Neural cell (in vitro differentiated cells): Measurements from ENCODE around the gene WFDC1. TPM values are rescaled to one million over a fixed set of nuclear protein-coding genes. Genes with fewer than 3 reads are reported as not detected.

Experiments used
- H2AFZ ChIP-seq: fragments of 200-600, 300-800 bp; sonication (generic), shearing (Covaris generic); 2 replicates; pipeline ENCODE4 v1.6.0; 2014; ENCODE audit warnings: low read depth, mild to moderate bottlenecking, antibody characterized with exemption, low read length, moderate library complexity
- H3F3A ChIP-seq: fragments of 200-600 bp; shearing (Covaris generic); 2 replicates; pipeline ENCODE4 v1.6.1; 2016; ENCODE audit warnings: mild to moderate bottlenecking, moderate library complexity, mixed read lengths, antibody characterized with exemption, low read length; ENCODE audit not compliant: insufficient read depth, poor library complexity, severe bottlenecking
- H3K27ac ChIP-seq: fragments of 200-600, 300-800 bp; sonication (generic), shearing (Covaris generic); 2 replicates; pipeline ENCODE4 v1.5.1; 2014; ENCODE audit warnings: mild to moderate bottlenecking, low read length, moderate library complexity
- H3K27me3 ChIP-seq: fragments of 300-800, 200-600 bp; sonication (generic), shearing (Covaris generic); 2 replicates; pipeline ENCODE4 v1.6.0; 2014; ENCODE audit warnings: mild to moderate bottlenecking, low read depth, low read length, moderate library complexity; ENCODE audit not compliant: insufficient read depth
- H3K36me3 ChIP-seq: fragments of 300-800, 200-600 bp; sonication (generic), shearing (Covaris generic); 2 replicates; pipeline ENCODE4 v1.5.1; 2014; ENCODE audit warnings: mild to moderate bottlenecking, antibody characterized with exemption, low read length, moderate library complexity; ENCODE audit not compliant: insufficient read depth
- H3K4me2 ChIP-seq: fragments of 300-800, 200-600 bp; sonication (generic), shearing (Covaris generic); 2 replicates; pipeline ENCODE4 v1.6.0; 2014; ENCODE audit warnings: mild to moderate bottlenecking, low read length
- H3K4me3 ChIP-seq: fragments of 300-800, 200-600 bp; sonication (generic), shearing (Covaris generic); 2 replicates; pipeline ENCODE4 v1.5.1; 2014; ENCODE audit warnings: mild to moderate bottlenecking, low read length, moderate library complexity
- H3K79me2 ChIP-seq: fragments of 200-600 bp; shearing (Covaris generic); replicated peaks from 2 replicates; pipeline ENCODE4 v1.6.0; 2014; ENCODE audit warnings: mild to moderate bottlenecking, low read length, moderate library complexity; ENCODE audit not compliant: insufficient read depth
- H3K9ac ChIP-seq: fragments of 300-800, 200-600 bp; sonication (generic), shearing (Covaris generic); 2 replicates; pipeline ENCODE4 v1.6.1; 2016; ENCODE audit warnings: mild to moderate bottlenecking, low read length, mixed read lengths
- H3K9me2 ChIP-seq: fragments of 200-600 bp; shearing (Covaris generic); 2 replicates; pipeline ENCODE4 v1.6.1; 2016; ENCODE audit warnings: mild to moderate bottlenecking, low read length, mixed read lengths; ENCODE audit not compliant: insufficient read depth
- H3K9me3 ChIP-seq: fragments of 200-600, 300-800 bp; sonication (generic), shearing (Covaris generic); 2 replicates; pipeline ENCODE4 v1.6.1; 2016; ENCODE audit warnings: mild to moderate bottlenecking, mixed run types, low read length, moderate library complexity, mixed read lengths
- H4K20me1 ChIP-seq: fragments of 200-600 bp; shearing (Covaris generic); 2 replicates; pipeline ENCODE4 v1.6.1; 2016; ENCODE audit warnings: mild to moderate bottlenecking, mixed run types; ENCODE audit not compliant: insufficient read depth
- CTCF ChIP-seq: fragments of 450-650 bp; IDR thresholded peaks from 2 replicates; pipeline ENCODE4 v1.5.1; 2014; ENCODE audit warnings: antibody characterized with exemption, mild to moderate bottlenecking, moderate library complexity; ENCODE audit not compliant: poor library complexity, severe bottlenecking
- EP300 ChIP-seq: fragments of 450-650 bp; conservative IDR thresholded peaks from 2 replicates; pipeline ENCODE4 v1.6.1; 2014; ENCODE audit warnings: antibody characterized with exemption, mild to moderate bottlenecking, moderate library complexity; ENCODE audit not compliant: poor library complexity, severe bottlenecking
- EZH2 ChIP-seq: fragments of 200-600, 300-800 bp; shearing (Covaris generic), sonication (generic); IDR thresholded peaks from 2 replicates; pipeline ENCODE4 v1.6.1; 2014; ENCODE audit warnings: antibody characterized with exemption, low read length, borderline replicate concordance, mild to moderate bottlenecking; ENCODE audit not compliant: insufficient read depth, poor library complexity, severe bottlenecking
- MXI1 ChIP-seq: fragments of 450-650 bp; conservative IDR thresholded peaks from 2 replicates; pipeline ENCODE4 v1.6.1; 2014; ENCODE audit warnings: antibody characterized with exemption, mild to moderate bottlenecking; ENCODE audit not compliant: poor library complexity, severe bottlenecking
- POLR2AphosphoS5 ChIP-seq: IDR thresholded peaks from 2 replicates; pipeline ENCODE4 v1.6.1; 2012
- RAD21 ChIP-seq: fragments of 450-650 bp; conservative IDR thresholded peaks from 2 replicates; pipeline ENCODE4 v1.6.1; 2014; ENCODE audit warnings: antibody characterized with exemption, mild to moderate bottlenecking, moderate library complexity
- SMC3 ChIP-seq: fragments of 450-650 bp; conservative IDR thresholded peaks from 2 replicates; pipeline ENCODE4 v1.6.1; 2014; ENCODE audit warnings: antibody characterized with exemption, mild to moderate bottlenecking, moderate library complexity; ENCODE audit not compliant: poor library complexity
- TAF1 ChIP-seq: IDR thresholded peaks from 2 replicates; pipeline ENCODE4 v1.6.1; 2012; ENCODE audit warnings: low read depth
- polyA plus RNA-seq: library from polyadenylated mRNA; depleted of rRNA; stranded (reverse); fragments of >200 nt; gene quantifications from 2 replicates; pipeline ENCODE4 v1.2.3, GENCODE V29; 2014
- TF ChIP-seq, protein P1 (sequence below): IDR thresholded peaks from 2 replicates; pipeline ENCODE4 v1.6.1; 2012; ENCODE audit warnings: borderline replicate concordance

WFDC1 gene
- polyA plus RNA-seq, 1 donor from 2014 or later = not detected

GRCh38 chr16:84351630-84352029 lies 57.0 kb downstream of the WFDC1 start:
- Histone ChIP-seq H3F3A (no peaks in the 10 kb centered on the region), H4K20me1 (no peaks in the 10 kb centered on the region), H2AFZ (no peak overlapping the region), H3K9me2 (no peaks in the 10 kb centered on the region), H3K9me3 (no peaks in the 10 kb centered on the region), H3K36me3 (no peaks in the 10 kb centered on the region), H3K27me3 (no peaks in the 10 kb centered on the region), H3K4me3 (no peak overlapping the region), H3K9ac (no peak overlapping the region), H3K79me2 (no peaks in the 10 kb centered on the region), H3K27ac (no peak overlapping the region), H3K4me2 (no peak overlapping the region)
- TF ChIP-seq POLR2AphosphoS5 = no peak
- no peak for TF ChIP-seq EP300
- no peak for TF ChIP-seq EZH2
- no peak for TF ChIP-seq RAD21
- TF ChIP-seq MXI1 = no peak
- no peak for TF ChIP-seq CTCF
- TF ChIP-seq, protein P1, sequence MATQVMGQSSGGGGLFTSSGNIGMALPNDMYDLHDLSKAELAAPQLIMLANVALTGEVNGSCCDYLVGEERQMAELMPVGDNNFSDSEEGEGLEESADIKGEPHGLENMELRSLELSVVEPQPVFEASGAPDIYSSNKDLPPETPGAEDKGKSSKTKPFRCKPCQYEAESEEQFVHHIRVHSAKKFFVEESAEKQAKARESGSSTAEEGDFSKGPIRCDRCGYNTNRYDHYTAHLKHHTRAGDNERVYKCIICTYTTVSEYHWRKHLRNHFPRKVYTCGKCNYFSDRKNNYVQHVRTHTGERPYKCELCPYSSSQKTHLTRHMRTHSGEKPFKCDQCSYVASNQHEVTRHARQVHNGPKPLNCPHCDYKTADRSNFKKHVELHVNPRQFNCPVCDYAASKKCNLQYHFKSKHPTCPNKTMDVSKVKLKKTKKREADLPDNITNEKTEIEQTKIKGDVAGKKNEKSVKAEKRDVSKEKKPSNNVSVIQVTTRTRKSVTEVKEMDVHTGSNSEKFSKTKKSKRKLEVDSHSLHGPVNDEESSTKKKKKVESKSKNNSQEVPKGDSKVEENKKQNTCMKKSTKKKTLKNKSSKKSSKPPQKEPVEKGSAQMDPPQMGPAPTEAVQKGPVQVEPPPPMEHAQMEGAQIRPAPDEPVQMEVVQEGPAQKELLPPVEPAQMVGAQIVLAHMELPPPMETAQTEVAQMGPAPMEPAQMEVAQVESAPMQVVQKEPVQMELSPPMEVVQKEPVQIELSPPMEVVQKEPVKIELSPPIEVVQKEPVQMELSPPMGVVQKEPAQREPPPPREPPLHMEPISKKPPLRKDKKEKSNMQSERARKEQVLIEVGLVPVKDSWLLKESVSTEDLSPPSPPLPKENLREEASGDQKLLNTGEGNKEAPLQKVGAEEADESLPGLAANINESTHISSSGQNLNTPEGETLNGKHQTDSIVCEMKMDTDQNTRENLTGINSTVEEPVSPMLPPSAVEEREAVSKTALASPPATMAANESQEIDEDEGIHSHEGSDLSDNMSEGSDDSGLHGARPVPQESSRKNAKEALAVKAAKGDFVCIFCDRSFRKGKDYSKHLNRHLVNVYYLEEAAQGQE = no peak
- TF ChIP-seq SMC3 = no peak
- TF ChIP-seq TAF1 = no peak

- H2AFZ ChIP-seq = no peak overlapping the region
- no peaks in the 10 kb centered on the region for H3K79me2 ChIP-seq
- no peaks in the 10 kb centered on the region for H3K9me2 ChIP-seq
- no peak overlapping the region for H3K4me2 ChIP-seq
- no peak overlapping the region for H3K27ac ChIP-seq
- TF ChIP-seq POLR2AphosphoS5 = no peak
- no peak for TF ChIP-seq MXI1
- no peak for TF ChIP-seq TAF1
- TF ChIP-seq, protein P1 = no peak
- TF ChIP-seq CTCF = no peak
- TF ChIP-seq EZH2 = no peak
- TF ChIP-seq RAD21 = no peak
- no peak for TF ChIP-seq SMC3
- no peak overlapping the region for H3K9ac ChIP-seq
- no peaks in the 10 kb centered on the region for H3K36me3 ChIP-seq
- no peaks in the 10 kb centered on the region for H3F3A ChIP-seq
- H3K27me3 ChIP-seq = no peaks in the 10 kb centered on the region
- no peak overlapping the region for H3K4me3 ChIP-seq
- H4K20me1 ChIP-seq = no peaks in the 10 kb centered on the region
- H3K9me3 ChIP-seq = no peaks in the 10 kb centered on the region
These were observed 59.6 kb downstream of the WFDC1 start for GRCh38 chr16:84354306-84354705.
